Astrocyte (in vitro differentiated cells and primary cell): Measurements from ENCODE around the gene SPEM3.

Experiments
- CTCF ChIP-seq: IDR thresholded peaks from 2 replicates; pipeline ENCODE4 v1.5.1; 2011; ENCODE audit warnings: low read depth, mild to moderate bottlenecking, inconsistent platforms, low read length, moderate library complexity; ENCODE audit not compliant: insufficient read depth
- EZH2 ChIP-seq: IDR thresholded peaks from 2 replicates; pipeline ENCODE4 v1.6.1; 2012; ENCODE audit warnings: mild to moderate bottlenecking, low read length, inconsistent platforms; ENCODE audit not compliant: insufficient read depth

GRCh38 chr17:7426896-7427489 is 1.7 kb upstream of the SPEM3 start:
- TF ChIP-seq CTCF = no peak
- no peak for TF ChIP-seq EZH2
